ENCODE data around the gene CADPS.

CADPS gene

DNA sequence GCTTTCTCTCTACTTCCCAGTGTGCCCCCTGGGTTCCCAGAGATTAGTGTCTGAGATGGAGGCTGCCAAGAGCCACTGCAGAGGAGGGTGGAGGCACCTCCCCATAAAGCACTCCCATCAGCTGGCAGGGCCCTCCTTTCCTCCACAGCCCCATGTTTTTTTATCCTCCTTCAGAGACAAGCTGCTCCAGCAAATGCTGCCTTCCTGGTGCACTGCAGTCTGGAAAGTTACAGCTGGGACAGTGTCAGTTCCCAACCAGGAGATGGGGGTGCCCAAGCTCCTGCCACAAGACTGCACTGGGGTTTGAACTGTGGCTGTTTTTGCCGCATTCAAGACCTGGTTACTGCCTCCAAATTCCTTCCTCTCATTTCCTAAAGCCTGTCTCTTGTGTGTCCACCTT is 206.1 kb downstream of the CADPS start:
- no peak for TF ChIP-seq TCF4 (CRISPR knock-in tag; IDR thresholded peaks at IDR 0.05; ENCODE audit: borderline replicate concordance)
- TF ChIP-seq, protein P1, sequence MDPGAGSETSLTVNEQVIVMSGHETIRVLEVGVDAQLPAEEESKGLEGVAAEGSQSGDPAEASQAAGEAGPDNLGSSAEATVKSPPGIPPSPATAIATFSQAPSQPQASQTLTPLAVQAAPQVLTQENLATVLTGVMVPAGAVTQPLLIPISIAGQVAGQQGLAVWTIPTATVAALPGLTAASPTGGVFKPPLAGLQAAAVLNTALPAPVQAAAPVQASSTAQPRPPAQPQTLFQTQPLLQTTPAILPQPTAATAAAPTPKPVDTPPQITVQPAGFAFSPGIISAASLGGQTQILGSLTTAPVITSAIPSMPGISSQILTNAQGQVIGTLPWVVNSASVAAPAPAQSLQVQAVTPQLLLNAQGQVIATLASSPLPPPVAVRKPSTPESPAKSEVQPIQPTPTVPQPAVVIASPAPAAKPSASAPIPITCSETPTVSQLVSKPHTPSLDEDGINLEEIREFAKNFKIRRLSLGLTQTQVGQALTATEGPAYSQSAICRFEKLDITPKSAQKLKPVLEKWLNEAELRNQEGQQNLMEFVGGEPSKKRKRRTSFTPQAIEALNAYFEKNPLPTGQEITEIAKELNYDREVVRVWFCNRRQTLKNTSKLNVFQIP (CRISPR knock-in tag; IDR thresholded peaks at IDR 0.05; ENCODE audit: borderline replicate concordance, low read depth), result no peak
- ATAC-seq, result no peak

DNA sequence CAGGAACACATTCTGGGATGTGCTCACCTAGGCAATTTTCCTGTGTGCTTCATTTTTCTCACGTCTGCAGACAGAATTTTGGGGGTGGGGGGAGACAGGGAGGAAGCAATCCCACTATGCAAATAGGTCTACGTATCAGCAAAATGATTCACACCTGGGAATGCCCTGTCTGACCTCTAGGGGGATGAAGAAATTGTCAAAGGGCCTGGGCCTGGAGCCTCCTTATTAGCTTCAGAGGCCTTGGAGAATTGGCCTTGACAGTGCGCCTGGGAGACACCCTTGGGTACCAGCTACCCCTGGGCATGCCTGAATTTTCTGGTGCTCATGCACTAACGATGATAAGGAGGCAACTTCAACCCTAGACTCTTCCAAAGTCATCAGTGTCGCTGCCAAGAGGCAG is 207.5 kb downstream of the CADPS start:
- no peak for TF ChIP-seq TCF4 (CRISPR knock-in tag; IDR thresholded peaks at IDR 0.05; ENCODE audit: borderline replicate concordance)
- no peak for TF ChIP-seq TOX (CRISPR knock-in tag; IDR thresholded peaks at IDR 0.05; ENCODE audit: borderline replicate concordance)
- TF ChIP-seq ZFP30 (CRISPR knock-in tag; IDR thresholded peaks at IDR 0.05), result no peak
- TF ChIP-seq PPARA (CRISPR knock-in tag; IDR thresholded peaks at IDR 0.05; ENCODE audit: borderline replicate concordance), result no peak
- no peak for TF ChIP-seq RARB (CRISPR knock-in tag; IDR thresholded peaks at IDR 0.05)
- TF ChIP-seq, protein P2, sequence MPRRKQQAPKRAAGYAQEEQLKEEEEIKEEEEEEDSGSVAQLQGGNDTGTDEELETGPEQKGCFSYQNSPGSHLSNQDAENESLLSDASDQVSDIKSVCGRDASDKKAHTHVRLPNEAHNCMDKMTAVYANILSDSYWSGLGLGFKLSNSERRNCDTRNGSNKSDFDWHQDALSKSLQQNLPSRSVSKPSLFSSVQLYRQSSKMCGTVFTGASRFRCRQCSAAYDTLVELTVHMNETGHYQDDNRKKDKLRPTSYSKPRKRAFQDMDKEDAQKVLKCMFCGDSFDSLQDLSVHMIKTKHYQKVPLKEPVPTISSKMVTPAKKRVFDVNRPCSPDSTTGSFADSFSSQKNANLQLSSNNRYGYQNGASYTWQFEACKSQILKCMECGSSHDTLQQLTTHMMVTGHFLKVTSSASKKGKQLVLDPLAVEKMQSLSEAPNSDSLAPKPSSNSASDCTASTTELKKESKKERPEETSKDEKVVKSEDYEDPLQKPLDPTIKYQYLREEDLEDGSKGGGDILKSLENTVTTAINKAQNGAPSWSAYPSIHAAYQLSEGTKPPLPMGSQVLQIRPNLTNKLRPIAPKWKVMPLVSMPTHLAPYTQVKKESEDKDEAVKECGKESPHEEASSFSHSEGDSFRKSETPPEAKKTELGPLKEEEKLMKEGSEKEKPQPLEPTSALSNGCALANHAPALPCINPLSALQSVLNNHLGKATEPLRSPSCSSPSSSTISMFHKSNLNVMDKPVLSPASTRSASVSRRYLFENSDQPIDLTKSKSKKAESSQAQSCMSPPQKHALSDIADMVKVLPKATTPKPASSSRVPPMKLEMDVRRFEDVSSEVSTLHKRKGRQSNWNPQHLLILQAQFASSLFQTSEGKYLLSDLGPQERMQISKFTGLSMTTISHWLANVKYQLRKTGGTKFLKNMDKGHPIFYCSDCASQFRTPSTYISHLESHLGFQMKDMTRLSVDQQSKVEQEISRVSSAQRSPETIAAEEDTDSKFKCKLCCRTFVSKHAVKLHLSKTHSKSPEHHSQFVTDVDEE (CRISPR knock-in tag; IDR thresholded peaks at IDR 0.05), result no peak
- TF ChIP-seq, protein P1 (CRISPR knock-in tag; IDR thresholded peaks at IDR 0.05; ENCODE audit: borderline replicate concordance, low read depth), result no peak
- no peak for TF ChIP-seq ESRRG (CRISPR knock-in tag; IDR thresholded peaks at IDR 0.05)
- TF ChIP-seq ISL1 (CRISPR knock-in tag; IDR thresholded peaks at IDR 0.05), result no peak
- no peak for TF ChIP-seq ZNF70 (CRISPR knock-in tag; IDR thresholded peaks at IDR 0.05)
- TF ChIP-seq ZFP3 (CRISPR knock-in tag; IDR thresholded peaks at IDR 0.05), result no peak
- ATAC-seq, result no peak

DNA sequence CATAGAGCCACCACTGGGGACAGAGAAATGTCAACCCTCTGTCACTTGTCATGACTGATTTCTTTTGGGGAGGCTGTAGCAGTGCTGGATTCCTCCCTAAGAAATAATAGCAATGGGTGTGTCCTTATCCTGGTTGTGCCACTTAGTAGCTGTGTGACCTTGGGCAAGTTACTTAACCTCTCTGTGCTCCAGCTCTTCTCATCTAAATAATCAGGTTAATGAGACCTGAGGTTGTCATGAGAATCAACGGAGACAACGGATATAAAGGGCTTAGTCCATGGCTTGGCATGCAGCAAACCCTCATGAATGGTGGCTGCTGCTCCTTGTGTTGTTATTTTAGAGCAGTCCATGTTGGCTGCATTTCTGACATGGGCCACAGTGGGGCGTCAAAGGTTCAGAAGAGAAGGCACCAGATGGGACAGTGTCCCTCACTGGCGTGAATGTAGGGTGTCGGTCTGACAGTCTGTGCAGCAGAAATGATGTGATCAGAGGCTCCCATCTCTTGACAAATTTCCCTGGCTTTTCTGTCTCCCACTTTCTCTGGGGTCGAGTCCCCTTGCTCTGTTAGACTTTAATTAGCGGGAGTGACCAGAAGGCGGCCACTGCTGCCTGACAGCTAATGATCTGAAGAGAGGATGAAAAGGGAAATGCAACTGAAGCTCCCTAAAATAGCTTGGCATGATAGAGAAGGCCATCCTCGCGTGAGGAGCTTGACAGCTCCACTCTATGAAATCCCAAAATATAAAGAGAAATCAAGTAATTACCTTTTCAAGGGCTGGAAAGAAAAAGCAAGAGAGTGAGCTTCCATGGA is 209.4 kb downstream of the CADPS start:
- ATAC-seq, result peak; percentile 94
- TF ChIP-seq ZFP3 (CRISPR knock-in tag; IDR thresholded peaks at IDR 0.05), result no peak
- TF ChIP-seq RARB (CRISPR knock-in tag; IDR thresholded peaks at IDR 0.05), result no peak
- peak; percentile 65 for TF ChIP-seq ZNF70 (CRISPR knock-in tag; IDR thresholded peaks at IDR 0.05)
- no peak for TF ChIP-seq ISL1 (CRISPR knock-in tag; IDR thresholded peaks at IDR 0.05)

DNA sequence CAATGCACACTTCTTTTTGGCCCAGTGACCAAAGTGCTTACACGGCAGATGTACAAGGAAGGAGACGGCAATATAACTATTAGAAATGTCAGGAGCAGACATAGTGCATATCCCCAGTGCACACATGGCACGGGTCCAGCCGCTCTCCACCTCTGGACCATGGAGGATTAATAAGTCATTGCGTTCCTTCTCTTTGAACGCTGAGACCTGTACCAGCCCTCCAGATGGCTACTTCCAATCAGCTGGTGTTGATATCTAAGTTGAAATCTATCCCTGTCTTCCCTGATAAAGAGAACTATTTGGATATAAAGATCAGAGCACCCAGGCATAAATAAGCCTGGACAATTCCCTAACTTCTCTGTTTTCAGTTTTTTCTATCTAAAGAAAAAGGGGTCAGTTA is 212.5 kb downstream of the CADPS start:
- ATAC-seq, result peak; percentile 58
- TF ChIP-seq PPARA (CRISPR knock-in tag; IDR thresholded peaks at IDR 0.05; ENCODE audit: borderline replicate concordance) (no peak), ZC3H10 (CRISPR knock-in tag; IDR thresholded peaks at IDR 0.05) (no peak), TCF4 (CRISPR knock-in tag; IDR thresholded peaks at IDR 0.05; ENCODE audit: borderline replicate concordance) (peak; percentile 53; the same call in 1 of the 2 replicates)

DNA sequence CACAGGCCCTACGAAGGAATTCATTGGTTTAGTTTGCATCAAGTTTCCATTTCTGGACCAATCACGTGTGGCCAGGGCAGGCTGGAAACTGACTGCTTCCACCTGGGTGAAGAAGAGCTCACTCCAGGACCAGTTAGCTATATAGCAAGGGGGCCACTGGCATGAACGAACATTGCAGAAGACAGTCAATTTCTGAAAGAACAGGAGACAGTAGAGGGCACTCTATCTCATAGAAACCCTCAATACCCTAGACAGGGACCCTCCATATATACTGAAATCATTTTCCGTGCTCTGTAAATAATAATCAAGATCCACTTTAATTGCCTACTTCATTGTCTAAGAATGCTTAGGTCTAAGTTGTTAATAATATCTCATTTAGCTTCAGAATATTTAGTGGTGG is 215.6 kb downstream of the CADPS start:
- ATAC-seq, result no peak
- TF ChIP-seq ISL1 (CRISPR knock-in tag; IDR thresholded peaks at IDR 0.05), result no peak

DNA sequence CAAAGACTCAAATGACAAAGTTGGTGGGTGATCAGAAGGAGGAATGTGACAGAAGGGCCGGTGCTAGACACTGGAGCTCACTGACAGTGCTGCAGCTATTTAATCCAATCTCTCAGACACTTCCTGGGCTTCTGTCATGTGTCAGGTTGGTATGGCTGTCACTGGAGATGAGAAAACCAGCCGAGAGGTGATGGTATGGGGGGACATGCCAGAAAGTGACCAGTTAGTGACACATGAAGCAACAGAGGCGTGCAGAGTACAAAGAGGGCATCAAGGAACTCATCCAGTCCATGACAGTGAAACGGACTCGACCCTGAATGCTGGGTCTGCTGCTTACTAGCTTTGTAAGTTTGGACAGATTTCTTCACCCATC is 219.5 kb downstream of the CADPS start:
- ATAC-seq, result no peak
- TF ChIP-seq ZNF8 (CRISPR knock-in tag; IDR thresholded peaks at IDR 0.05), result no peak

DNA sequence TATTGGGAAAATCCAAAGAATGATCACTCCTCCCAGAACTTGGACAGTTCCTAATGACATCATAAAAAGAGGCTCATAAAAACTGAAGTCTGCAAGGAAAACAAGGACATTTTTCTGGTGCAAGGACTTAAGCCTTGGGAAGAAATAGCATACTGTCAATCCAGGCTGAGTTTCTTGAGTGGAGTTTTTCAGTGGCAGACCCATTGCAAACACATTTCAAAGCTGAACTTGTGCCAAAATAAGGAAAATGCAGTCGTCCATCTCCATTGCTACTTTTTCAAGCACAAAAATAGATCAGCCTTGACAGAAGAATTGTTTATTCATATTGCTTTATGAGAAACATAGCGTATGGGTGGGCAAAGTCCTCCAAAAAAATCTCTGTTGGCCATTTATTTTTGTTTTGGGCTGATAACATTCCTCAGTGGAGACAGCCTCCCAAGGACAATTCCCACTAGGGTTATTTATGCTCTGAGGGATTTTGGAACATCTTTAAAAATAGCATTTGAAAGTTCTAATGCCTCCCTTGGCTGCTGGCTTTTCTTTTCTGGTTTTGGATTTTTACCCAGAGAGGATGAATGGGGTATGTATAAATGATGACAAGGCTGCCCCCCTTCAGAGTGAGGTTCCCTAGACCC is 220.0 kb downstream of the CADPS start:
- TF ChIP-seq ZFP30 (CRISPR knock-in tag; IDR thresholded peaks at IDR 0.05) (no peak), RARB (CRISPR knock-in tag; IDR thresholded peaks at IDR 0.05) (no peak), GLIS3 (CRISPR knock-in tag; IDR thresholded peaks at IDR 0.05) (no peak), ZNF70 (CRISPR knock-in tag; IDR thresholded peaks at IDR 0.05) (no peak), OSR1 (CRISPR knock-in tag; IDR thresholded peaks at IDR 0.05) (no peak), ESRRG (CRISPR knock-in tag; IDR thresholded peaks at IDR 0.05) (no peak), TCF4 (CRISPR knock-in tag; IDR thresholded peaks at IDR 0.05; ENCODE audit: borderline replicate concordance) (no peak), ISL1 (CRISPR knock-in tag; IDR thresholded peaks at IDR 0.05) (no peak), SNAI2 (CRISPR knock-in tag; IDR thresholded peaks at IDR 0.05) (no peak), ZNF8 (CRISPR knock-in tag; IDR thresholded peaks at IDR 0.05) (no peak), TOX (CRISPR knock-in tag; IDR thresholded peaks at IDR 0.05; ENCODE audit: borderline replicate concordance) (no peak)
- TF ChIP-seq, protein P3, sequence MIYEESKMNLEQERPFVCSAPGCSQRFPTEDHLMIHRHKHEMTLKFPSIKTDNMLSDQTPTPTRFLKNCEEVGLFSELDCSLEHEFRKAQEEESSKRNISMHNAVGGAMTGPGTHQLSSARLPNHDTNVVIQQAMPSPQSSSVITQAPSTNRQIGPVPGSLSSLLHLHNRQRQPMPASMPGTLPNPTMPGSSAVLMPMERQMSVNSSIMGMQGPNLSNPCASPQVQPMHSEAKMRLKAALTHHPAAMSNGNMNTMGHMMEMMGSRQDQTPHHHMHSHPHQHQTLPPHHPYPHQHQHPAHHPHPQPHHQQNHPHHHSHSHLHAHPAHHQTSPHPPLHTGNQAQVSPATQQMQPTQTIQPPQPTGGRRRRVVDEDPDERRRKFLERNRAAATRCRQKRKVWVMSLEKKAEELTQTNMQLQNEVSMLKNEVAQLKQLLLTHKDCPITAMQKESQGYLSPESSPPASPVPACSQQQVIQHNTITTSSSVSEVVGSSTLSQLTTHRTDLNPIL (CRISPR knock-in tag; IDR thresholded peaks at IDR 0.05; ENCODE audit: low read depth), result no peak
- no peak for ATAC-seq
